SKM-1 (cell line): ENCODE results near the gene DUS1L.
A peak's percentile ranks its signal among the peaks of the same experiment; 100 is the strongest.

Experiments
- DNase-seq: peaks from one replicate; lab custom pipeline; 2025; ENCODE audit not compliant: unreplicated experiment; lab: John Stamatoyannopoulos, UW

Gene DUS1L

GRCh38 chr17:82065638-82066303 lies at the start of gene DUS1L:
DUS1L (minus strand) TSS chr17:82065804; CDS start chr17:82065059, 745 bp downstream.
- DNase-seq: peak; percentile 12

DNA sequence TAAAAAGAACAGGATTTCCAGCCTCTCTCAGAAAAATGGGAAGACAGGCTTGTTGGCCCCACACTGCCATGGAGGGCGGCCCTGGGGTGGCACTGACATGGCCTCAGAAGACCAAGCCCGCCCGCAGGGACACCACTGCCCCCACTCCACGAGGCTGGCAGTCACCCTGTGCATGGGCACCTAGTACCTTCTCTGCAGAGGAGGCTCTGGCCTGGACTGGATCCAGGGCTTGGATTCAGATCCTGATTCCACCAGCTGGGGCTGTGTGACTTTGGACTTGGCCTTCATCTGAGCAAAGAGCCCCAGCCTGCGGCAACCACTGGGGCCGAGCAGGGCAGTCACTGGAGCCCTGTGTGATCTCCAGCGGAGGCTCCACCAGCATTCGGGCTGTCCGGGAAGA lies 49.3 kb upstream of the DUS1L start:
- no peak for DNase-seq

DNA sequence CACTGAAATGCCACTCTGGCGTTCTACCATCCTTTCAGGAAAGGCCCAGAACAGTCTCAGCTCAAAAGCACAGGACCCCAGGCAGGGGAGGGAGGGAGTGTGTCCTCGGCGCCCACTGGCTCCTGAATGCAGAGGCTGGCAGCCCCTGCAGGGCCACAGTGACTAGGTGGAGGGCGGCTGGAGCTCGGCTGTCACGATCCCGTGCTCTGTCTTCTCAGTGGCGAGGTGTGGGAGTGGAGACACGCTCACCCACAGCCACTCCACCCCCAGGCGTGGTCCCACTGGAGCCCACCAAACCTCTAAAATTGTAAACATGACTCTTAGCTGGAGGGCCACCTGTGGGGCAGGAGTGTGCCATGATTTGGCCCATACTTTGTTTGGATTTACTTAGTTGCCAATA lies 48.8 kb upstream of the DUS1L start:
- DNase-seq: no peak

- DNase-seq: no peak
Measured at GRCh38 chr17:82113941-82114340, 48.3 kb upstream of the DUS1L start.

DNA sequence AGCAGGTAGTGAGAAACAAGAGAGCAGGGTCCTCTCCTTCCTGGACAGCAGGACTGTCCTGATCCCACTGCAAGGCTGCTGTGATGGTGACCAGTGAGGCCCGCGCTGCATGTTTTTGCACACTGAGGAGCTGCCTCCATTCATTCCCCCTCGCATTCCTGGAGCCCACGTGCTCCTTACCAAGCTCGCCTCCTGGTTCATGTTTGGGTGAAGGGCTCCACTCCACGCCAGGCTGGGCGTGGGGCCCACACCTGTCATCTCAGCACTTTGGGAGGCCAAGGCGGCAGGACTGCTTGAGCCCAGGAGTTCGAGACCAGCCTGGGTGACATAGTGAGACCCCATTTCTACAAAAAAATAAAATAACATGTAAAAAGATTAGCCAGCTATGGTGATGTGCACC lies 47.8 kb upstream of the DUS1L start:
- no peak for DNase-seq

GRCh38 chr17:82112914-82113311 lies 47.3 kb upstream of the DUS1L start:
- no peak for DNase-seq

DNA sequence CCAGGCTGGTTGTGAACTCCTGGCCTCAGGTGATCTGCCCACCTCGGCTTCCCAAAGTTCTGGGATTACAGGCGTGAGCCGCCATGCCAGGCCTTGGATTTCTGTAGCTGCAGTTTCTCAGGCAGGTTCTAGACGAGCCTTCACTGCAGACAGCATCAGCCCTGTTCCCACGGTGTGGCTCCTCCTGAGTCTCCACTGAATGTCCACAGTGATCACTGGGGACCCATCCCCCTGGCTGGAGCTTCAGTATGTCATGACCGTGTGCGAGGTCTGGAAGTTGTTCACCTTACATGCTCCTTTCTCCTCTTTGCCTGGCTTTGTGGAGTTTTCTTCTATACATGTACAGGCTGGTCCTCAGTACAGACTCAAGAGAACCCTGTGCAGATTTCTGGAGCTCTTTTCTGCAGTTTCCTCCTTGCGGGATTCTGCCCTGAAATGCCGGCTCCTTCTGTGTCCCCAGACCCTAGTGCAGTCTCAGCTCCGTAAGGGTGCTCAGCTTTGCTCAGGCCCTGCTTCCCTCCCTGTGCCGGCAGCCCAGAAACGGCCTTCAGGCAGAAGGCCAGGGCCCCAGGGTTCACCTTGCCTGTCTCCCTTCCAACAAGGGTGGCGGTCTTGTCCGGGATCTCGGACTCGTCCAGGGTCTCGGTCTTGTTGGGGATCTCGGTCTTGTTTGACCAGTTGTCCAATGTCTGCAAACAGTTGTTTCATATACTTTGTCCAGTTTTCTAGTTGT lies 46.7 kb upstream of the DUS1L start:
- no peak for DNase-seq

GRCh38 chr17:82110298-82110697 lies 44.7 kb upstream of the DUS1L start:
- no peak for DNase-seq

GRCh38 chr17:82108961-82109475 lies 43.4 kb upstream of the DUS1L start:
- DNase-seq: no peak

DNA sequence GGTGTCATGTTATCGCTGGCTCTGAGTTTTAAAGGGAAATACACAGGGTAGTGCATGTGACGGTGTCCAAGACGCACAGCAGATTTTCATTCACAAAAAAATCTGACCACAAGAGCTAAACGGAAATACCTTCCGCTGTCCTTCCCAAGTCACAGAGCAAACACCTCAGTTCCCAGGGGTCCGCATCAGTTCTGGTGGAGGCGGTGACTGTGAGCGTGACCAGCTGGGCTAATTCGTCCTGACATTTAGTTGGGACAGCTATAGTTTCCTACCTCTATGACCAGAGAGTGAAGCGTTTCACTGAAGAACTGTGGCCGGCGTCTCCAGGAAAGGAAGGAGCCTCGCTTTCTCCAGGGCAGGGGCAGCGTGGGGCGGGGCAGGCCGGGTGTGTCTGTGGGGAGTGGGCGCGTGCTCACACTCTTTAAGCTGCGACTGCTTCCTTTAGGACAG lies 42.9 kb upstream of the DUS1L start:
- no peak for DNase-seq

GRCh38 chr17:82108038-82108437 lies 42.4 kb upstream of the DUS1L start:
- DNase-seq: no peak

- DNase-seq: no peak
Measured at GRCh38 chr17:82107341-82107860, 41.8 kb upstream of the DUS1L start.

GRCh38 chr17:82106688-82107305 lies 41.2 kb upstream of the DUS1L start:
- DNase-seq: no peak

GRCh38 chr17:82105882-82106687 lies 40.5 kb upstream of the DUS1L start:
- peak; percentile 85 for DNase-seq

- DNase-seq: no peak
Measured at GRCh38 chr17:82105417-82105881, 39.8 kb upstream of the DUS1L start.

GRCh38 chr17:82104797-82105416 lies 39.3 kb upstream of the DUS1L start:
- no peak for DNase-seq

DNA sequence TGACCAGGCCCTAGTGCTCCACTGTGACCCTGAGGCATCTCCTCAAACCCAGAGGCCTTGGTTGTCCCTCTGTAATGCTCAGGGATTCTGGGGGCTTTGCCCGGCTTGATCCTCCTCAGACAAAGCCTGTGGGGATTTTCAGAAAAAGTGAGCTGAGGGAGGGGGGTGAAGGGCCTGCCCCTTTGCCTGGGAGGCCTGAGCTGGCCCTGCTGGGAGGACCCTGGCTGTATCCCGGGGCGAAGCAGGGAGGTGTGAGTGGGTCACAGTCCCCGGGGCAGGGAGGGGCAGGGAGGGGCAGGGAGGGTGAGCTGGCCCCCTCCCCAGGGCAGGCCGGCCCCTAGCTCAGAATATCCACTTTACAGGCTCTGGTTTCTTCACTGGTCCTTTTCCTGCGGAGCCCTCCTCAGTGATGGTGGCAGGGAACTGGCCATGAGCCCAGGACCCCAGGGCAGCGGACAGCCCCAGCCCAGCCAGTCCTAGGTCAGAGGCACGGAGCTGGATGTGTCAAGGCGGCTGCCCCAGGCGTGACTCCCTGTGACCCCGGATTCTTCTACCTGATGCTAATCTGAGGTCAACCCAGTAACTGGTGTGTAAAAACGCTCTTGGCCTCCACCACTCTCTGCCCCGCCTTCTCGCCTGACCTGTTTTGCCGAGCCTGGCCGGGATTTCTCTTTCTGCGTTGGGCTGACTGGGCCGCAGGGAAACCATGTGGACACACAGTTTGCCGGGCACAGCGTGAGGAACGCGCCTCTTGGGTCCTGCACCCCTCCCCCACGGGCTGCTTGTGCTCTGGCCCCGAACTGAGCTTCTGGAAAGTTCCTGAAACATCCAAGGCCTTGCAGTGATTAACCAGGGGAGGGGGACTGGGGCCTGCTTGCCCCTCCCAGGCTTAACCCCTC lies 38.2 kb upstream of the DUS1L start:
- no peak for DNase-seq

- no peak for DNase-seq
Measured at GRCh38 chr17:82101767-82102679, 36.4 kb upstream of the DUS1L start.
